ENCODE data around the gene SLC5A4.
"Not testable (repeated sequence)": the region's sequence is repeated elsewhere in the genome, so short reads cannot be mapped to it uniquely, and the experiment has no call there.

SLC5A4 gene

GRCh38 chr22:32255217-32255616 is at the start of gene SLC5A4:
Gene SLC5A4, minus strand, starts transcription at chr22:32255347. Its CDS starts 18 bp downstream, at chr22:32255329.
- DNase-seq (ENCODE audit: low spot score), result no peak
- no peak for FAIRE-seq

GRCh38 chr22:32293921-32294320 is 38.8 kb upstream of the SLC5A4 start:
- not testable (repeated sequence) for FAIRE-seq

GRCh38 chr22:32286290-32286840 is 31.2 kb upstream of the SLC5A4 start:
- no peak for DNase-seq (ENCODE audit: low spot score)
- FAIRE-seq, result no peak

More at GRCh38 chr22:32293921-32294320, 38.8 kb upstream of the SLC5A4 start:
- DNase-seq (ENCODE audit: low spot score), result not testable (repeated sequence)

- FAIRE-seq, result peak; percentile 32
- DNase-seq (ENCODE audit: low spot score), result peak; percentile 79
These were observed 25.9 kb upstream of the SLC5A4 start for GRCh38 chr22:32281072-32281471.

- DNase-seq (ENCODE audit: low spot score); FAIRE-seq: not testable (repeated sequence)
These were observed 20.2 kb upstream of the SLC5A4 start for GRCh38 chr22:32275353-32275752.

GRCh38 chr22:32271389-32271788 is 16.2 kb upstream of the SLC5A4 start:
- FAIRE-seq (no peak), DNase-seq (ENCODE audit: low spot score) (no peak)

GRCh38 chr22:32270641-32271369 is 15.7 kb upstream of the SLC5A4 start:
- DNase-seq (ENCODE audit: low spot score) (no peak), FAIRE-seq (no peak)

GRCh38 chr22:32269316-32269715 is 14.2 kb upstream of the SLC5A4 start:
- FAIRE-seq (no peak), DNase-seq (ENCODE audit: low spot score) (no peak)

GRCh38 chr22:32267011-32267410 is 11.9 kb upstream of the SLC5A4 start:
- DNase-seq (ENCODE audit: low spot score) (no peak), FAIRE-seq (no peak)

GRCh38 chr22:32265882-32266767 is 11.0 kb upstream of the SLC5A4 start:
- DNase-seq (ENCODE audit: low spot score), result peak; percentile 78

GRCh38 chr22:32263678-32264077 is 8.5 kb upstream of the SLC5A4 start:
- FAIRE-seq; DNase-seq (ENCODE audit: low spot score): not testable (repeated sequence)

More at GRCh38 chr22:32265882-32266767, 11.0 kb upstream of the SLC5A4 start:
- FAIRE-seq, result no peak

GRCh38 chr22:32261306-32261705 is 6.2 kb upstream of the SLC5A4 start:
- FAIRE-seq (no peak), DNase-seq (ENCODE audit: low spot score) (no peak)

- FAIRE-seq (no peak), DNase-seq (ENCODE audit: low spot score) (no peak)
These were observed 3.6 kb upstream of the SLC5A4 start for GRCh38 chr22:32258791-32259190.

- DNase-seq (ENCODE audit: low spot score) (no peak), FAIRE-seq (no peak)
These were observed 579 bp upstream of the SLC5A4 start for GRCh38 chr22:32255726-32256125.

- FAIRE-seq, result no peak
- no peak for DNase-seq (ENCODE audit: low spot score)
These were observed 5.9 kb downstream of the SLC5A4 start for GRCh38 chr22:32249231-32249630.

GRCh38 chr22:32248276-32248675 is 6.9 kb downstream of the SLC5A4 start:
- no peak for DNase-seq (ENCODE audit: low spot score)
- no peak for FAIRE-seq

GRCh38 chr22:32246166-32246565 is 9.0 kb downstream of the SLC5A4 start:
- DNase-seq (ENCODE audit: low spot score), result no peak
- FAIRE-seq, result no peak

GRCh38 chr22:32245042-32245441 is 10.1 kb downstream of the SLC5A4 start:
- FAIRE-seq, result no peak
- no peak for DNase-seq (ENCODE audit: low spot score)

- no peak for FAIRE-seq
These were observed 10.6 kb downstream of the SLC5A4 start for GRCh38 chr22:32244547-32244946.

GRCh38 chr22:32240461-32240860 is 14.7 kb downstream of the SLC5A4 start:
- no peak for FAIRE-seq
- no peak for DNase-seq (ENCODE audit: low spot score)

More at GRCh38 chr22:32244547-32244946, 10.6 kb downstream of the SLC5A4 start:
- no peak for DNase-seq (ENCODE audit: low spot score)

- FAIRE-seq (no peak), DNase-seq (ENCODE audit: low spot score) (no peak)
These were observed 17.2 kb downstream of the SLC5A4 start for GRCh38 chr22:32237906-32238305.

- DNase-seq (ENCODE audit: low spot score), result no peak
These were observed 18.2 kb downstream of the SLC5A4 start for GRCh38 chr22:32236970-32237369.

More at GRCh38 chr22:32236970-32237369, 18.2 kb downstream of the SLC5A4 start:
- FAIRE-seq, result no peak

Data from urothelium cell line (cell line).